GM12873 (cell line): ENCODE results near the gene FKBP14.

Experiments
- TF ChIP-seq, protein P1 (sequence below): IDR thresholded peaks from 2 replicates; pipeline ENCODE4 v1.5.1; 2012; ENCODE audit warnings: low read depth, mild to moderate bottlenecking, moderate library complexity, low read length, control low read depth; ENCODE audit not compliant: insufficient read depth; ENCODE audit errors: missing control alignments

The FKBP14 gene

DNA sequence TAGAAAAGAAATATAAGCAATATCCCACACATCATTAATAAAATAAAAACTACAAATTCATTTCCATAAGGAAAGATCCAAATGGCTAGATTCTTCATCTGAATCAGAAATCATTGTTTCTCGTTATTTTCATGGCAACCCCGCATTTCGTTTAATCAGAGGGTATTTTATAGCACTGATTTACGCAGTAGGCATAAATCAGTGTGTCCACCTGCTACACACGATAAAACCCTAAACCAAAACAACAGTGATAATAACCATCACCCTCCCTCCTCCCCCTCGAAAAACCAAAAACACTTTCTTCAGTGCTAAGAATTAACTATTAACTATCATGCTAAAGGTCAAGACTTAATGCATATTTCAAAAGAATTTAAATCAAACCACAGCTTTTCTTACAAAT lies 16.5 kb downstream of the FKBP14 start:
- TF ChIP-seq, protein P1, sequence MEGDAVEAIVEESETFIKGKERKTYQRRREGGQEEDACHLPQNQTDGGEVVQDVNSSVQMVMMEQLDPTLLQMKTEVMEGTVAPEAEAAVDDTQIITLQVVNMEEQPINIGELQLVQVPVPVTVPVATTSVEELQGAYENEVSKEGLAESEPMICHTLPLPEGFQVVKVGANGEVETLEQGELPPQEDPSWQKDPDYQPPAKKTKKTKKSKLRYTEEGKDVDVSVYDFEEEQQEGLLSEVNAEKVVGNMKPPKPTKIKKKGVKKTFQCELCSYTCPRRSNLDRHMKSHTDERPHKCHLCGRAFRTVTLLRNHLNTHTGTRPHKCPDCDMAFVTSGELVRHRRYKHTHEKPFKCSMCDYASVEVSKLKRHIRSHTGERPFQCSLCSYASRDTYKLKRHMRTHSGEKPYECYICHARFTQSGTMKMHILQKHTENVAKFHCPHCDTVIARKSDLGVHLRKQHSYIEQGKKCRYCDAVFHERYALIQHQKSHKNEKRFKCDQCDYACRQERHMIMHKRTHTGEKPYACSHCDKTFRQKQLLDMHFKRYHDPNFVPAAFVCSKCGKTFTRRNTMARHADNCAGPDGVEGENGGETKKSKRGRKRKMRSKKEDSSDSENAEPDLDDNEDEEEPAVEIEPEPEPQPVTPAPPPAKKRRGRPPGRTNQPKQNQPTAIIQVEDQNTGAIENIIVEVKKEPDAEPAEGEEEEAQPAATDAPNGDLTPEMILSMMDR, result no peak

DNA sequence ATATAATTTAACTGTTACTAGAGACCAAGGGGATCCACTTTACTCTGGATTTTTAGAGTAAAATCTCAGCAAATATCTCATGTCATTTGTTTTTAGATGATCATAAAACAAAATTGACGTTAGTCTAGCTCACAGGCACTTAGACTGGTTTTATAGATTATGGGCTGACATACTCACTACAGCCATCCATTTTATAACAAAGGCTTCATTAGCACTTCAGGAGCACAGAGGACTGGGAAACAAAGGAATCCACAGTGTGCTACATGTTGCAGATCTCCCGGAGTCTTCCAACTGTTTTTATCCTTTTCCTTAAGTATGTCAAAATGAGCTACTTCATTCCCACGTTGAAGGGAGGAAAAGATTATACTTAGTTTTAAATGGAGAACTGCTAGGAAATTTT lies 21.0 kb downstream of the FKBP14 start:
- TF ChIP-seq, protein P1, result no peak

GRCh38 chr7:30003098-30003497 lies 23.4 kb downstream of the FKBP14 start:
- TF ChIP-seq, protein P1, result no peak

DNA sequence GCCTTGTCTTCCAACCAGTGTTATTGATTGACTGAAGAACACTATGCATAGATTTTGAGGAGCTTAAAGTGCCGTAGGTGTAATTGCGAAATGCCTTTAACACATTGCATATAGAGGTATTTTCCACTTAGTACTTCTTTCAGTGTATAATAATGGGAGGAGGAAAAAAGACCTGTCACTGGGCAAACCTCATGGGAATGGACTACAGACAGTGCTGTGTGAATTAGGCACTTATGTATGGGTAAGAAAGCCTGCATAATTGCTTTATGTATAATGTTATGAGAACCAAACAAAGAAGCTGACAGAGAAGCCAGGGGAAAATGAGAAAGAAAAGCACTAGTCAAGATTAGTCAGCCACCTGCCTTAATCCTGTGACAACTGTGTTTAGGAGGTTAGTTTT lies 24.5 kb downstream of the FKBP14 start:
- TF ChIP-seq, protein P1, result no peak

GRCh38 chr7:29998489-29998888 lies 28.0 kb downstream of the FKBP14 start:
- TF ChIP-seq, protein P1, result no peak

- TF ChIP-seq, protein P1, result no peak
These were observed 30.2 kb downstream of the FKBP14 start for GRCh38 chr7:29996321-29996720.

GRCh38 chr7:29995652-29996051 lies 30.9 kb downstream of the FKBP14 start:
- TF ChIP-seq, protein P1, result no peak
